ENCODE measurements around the gene CYB561A3.

The CYB561A3 gene

GRCh38 chr11:61378713-61379313 lies 17.1 kb upstream of the CYB561A3 start:
- no peak for DNase-seq (ENCODE audit: low spot score)
- in situ Hi-C loops (cut with MboI; ENCODE audit: low pct_unique_long_range_greater_than_20kb, low sequenced_read_pairs, unreplicated experiment): no loop called here

GRCh38 chr11:61377461-61378160 lies 15.9 kb upstream of the CYB561A3 start:
- in situ Hi-C loops (cut with MboI; ENCODE audit: low pct_unique_long_range_greater_than_20kb, low sequenced_read_pairs, unreplicated experiment): no loop called here
- TF ChIP-seq CTCF (IDR thresholded peaks at IDR 0.05; ENCODE audit: extremely low read depth, insufficient read depth, missing control alignments): no peak
- no peak for DNase-seq (ENCODE audit: low spot score)

More at GRCh38 chr11:61378713-61379313, 17.1 kb upstream of the CYB561A3 start:
- TF ChIP-seq CTCF (IDR thresholded peaks at IDR 0.05; ENCODE audit: extremely low read depth, insufficient read depth, missing control alignments): no peak

GRCh38 chr11:61375761-61376108 lies 14.1 kb upstream of the CYB561A3 start:
- no peak for DNase-seq (ENCODE audit: low spot score)
- TF ChIP-seq CTCF (IDR thresholded peaks at IDR 0.05; ENCODE audit: extremely low read depth, insufficient read depth, missing control alignments): no peak
- in situ Hi-C loops (cut with MboI; ENCODE audit: low pct_unique_long_range_greater_than_20kb, low sequenced_read_pairs, unreplicated experiment): no loop called here

GRCh38 chr11:61372659-61373420 lies 11.2 kb upstream of the CYB561A3 start:
- TF ChIP-seq CTCF (IDR thresholded peaks at IDR 0.05; ENCODE audit: extremely low read depth, insufficient read depth, missing control alignments): no peak
- no peak for DNase-seq (ENCODE audit: low spot score)
- in situ Hi-C loops (cut with MboI; ENCODE audit: low pct_unique_long_range_greater_than_20kb, low sequenced_read_pairs, unreplicated experiment): no loop called here

- peak; percentile 17 for TF ChIP-seq CTCF (IDR thresholded peaks at IDR 0.05; ENCODE audit: extremely low read depth, insufficient read depth, missing control alignments)
- DNase-seq (ENCODE audit: low spot score): no peak
- in situ Hi-C loops (cut with MboI; ENCODE audit: low pct_unique_long_range_greater_than_20kb, low sequenced_read_pairs, unreplicated experiment): no loop called here
Observed at GRCh38 chr11:61370349-61371005, 8.8 kb upstream of the CYB561A3 start.

All from GM13977 (cell line).